Measurements from ENCODE around the gene COL5A1. TPM values are rescaled to one million over a fixed set of nuclear protein-coding genes. Genes with fewer than 3 reads are reported as not detected.

COL5A1 gene
- total RNA-seq, 1 experiment from 2014 or later: 9.5 TPM

GRCh38 chr9:134765785-134766184, 124.2 kb downstream of the COL5A1 start:
- Histone ChIP-seq H3K79me1 (ENCODE audit: insufficient read depth, low read depth, low read length, poor library complexity, severe bottlenecking) (no peaks in the 10 kb centered on the region), H3K4me1 (ENCODE audit: insufficient read depth, low read length) (no peaks in the 10 kb centered on the region), H3K79me2 (ENCODE audit: insufficient read depth, low read length) (no peaks in the 10 kb centered on the region), H3K4ac (ENCODE audit: low read depth, low read length) (no peak overlapping the region), H2BK20ac (ENCODE audit: low read depth, low read length, poor library complexity, severe bottlenecking) (no peak overlapping the region), H3K27ac (ENCODE audit: insufficient read length, low read depth, low read length) (no peak overlapping the region), H4K20me1 (ENCODE audit: control insufficient read depth, insufficient read depth, insufficient read length) (no peaks in the 10 kb centered on the region), H2BK15ac (ENCODE audit: low read depth, low read length) (no peak overlapping the region), H3K56ac (ENCODE audit: insufficient read length, low read depth, low read length) (no peak overlapping the region), H3K27me3 (ENCODE audit: insufficient read depth, low read length) (no peaks in the 10 kb centered on the region), H3K23me2 (ENCODE audit: insufficient read length, low read depth, low read length, poor library complexity, severe bottlenecking) (no peaks in the 10 kb centered on the region), H4K91ac (ENCODE audit: insufficient read length, low read depth, low read length) (no peak overlapping the region), H3K4me2 (ENCODE audit: insufficient read depth, insufficient read length, low read length) (no peak overlapping the region), H3T11ph (ENCODE audit: low read length) (no peak overlapping the region), H2AFZ (ENCODE audit: low read length) (no peak overlapping the region), H3K18ac (ENCODE audit: insufficient read length, low read depth, low read length) (no peak overlapping the region), H3K23ac (ENCODE audit: insufficient read length, low read depth, low read length) (no peak overlapping the region), H3K9me3 (ENCODE audit: control insufficient read depth, low read depth, low read length) (no peaks in the 10 kb centered on the region), H2BK12ac (ENCODE audit: insufficient read length, low read depth, low read length) (no peak overlapping the region), H4K5ac (ENCODE audit: insufficient read length, low read depth, low read length) (no peak overlapping the region), H4K8ac (replicated peaks; ENCODE audit: insufficient read length, low read depth, low read length) (no peak overlapping the region), H2BK5ac (ENCODE audit: insufficient read length, low read length) (no peak overlapping the region), H2BK120ac (ENCODE audit: low read depth, low read length, poor library complexity, severe bottlenecking) (no peak overlapping the region), H3K9ac (ENCODE audit: extremely low read depth, insufficient read length, low read length) (no peak overlapping the region), H3K14ac (ENCODE audit: insufficient read depth, low read length) (no peak overlapping the region), H2AK5ac (ENCODE audit: insufficient read length, low read length) (no peak overlapping the region)
- peaks cover 2 to 4% (median 2%) of the 10 kb centered on the region in 3 experiments; a peak in 4 of 7 replicates for H3K36me3 Mint-ChIP-seq (ENCODE audit: insufficient read depth in 1 of 3, low read depth in 3 of 3)
- no peak overlapping the region for H3K4me3 Mint-ChIP-seq
- H3K27me3 Mint-ChIP-seq (ENCODE audit: low read depth): no peaks in the 10 kb centered on the region
- TF ChIP-seq CTCF (conservative IDR thresholded peaks at IDR 0.05): no peak
- peaks cover 3% of the 10 kb centered on the region in 2 experiments for H3K9me3 Mint-ChIP-seq
- no CpG with 5 or more reads among the region's 15 CpGs for WGBS (ENCODE audit: extremely low coverage, insufficient read length, low lambda C conversion rate)
- no peak for DNase-seq
- no peak overlapping the region for H3K27ac Mint-ChIP-seq
- H3K4me1 Mint-ChIP-seq: no peaks in the 10 kb centered on the region
